Nephron (organoid): Measurements from ENCODE around the gene CEP152.
A peak's percentile ranks its signal among the peaks of the same experiment; 100 is the strongest.

Experiments used
- H3K27ac Mint-ChIP-seq, 3 experiments: 2 replicates each; pipeline ENCODE4 v1.8.0; 2020; ENCODE audit warnings: mixed read lengths in 3 of 3, mild to moderate bottlenecking in 2 of 3, moderate library complexity in 1 of 3
- H3K27me3 Mint-ChIP-seq: 2 replicates; pipeline ENCODE4 v1.8.0; 2021; ENCODE audit warnings: low read depth, mild to moderate bottlenecking, moderate library complexity, mixed read lengths
- H3K36me3 Mint-ChIP-seq: 2 replicates; pipeline ENCODE4 v1.8.0; 2020; ENCODE audit warnings: low read depth, mixed read lengths
- H3K4me1 Mint-ChIP-seq: 2 replicates; pipeline ENCODE4 v1.8.0; 2020; ENCODE audit warnings: mixed read lengths
- H3K4me3 Mint-ChIP-seq, 3 experiments: 2 replicates each; pipeline ENCODE4 v1.8.0; 2020; ENCODE audit warnings: mild to moderate bottlenecking in 3 of 3, mixed read lengths in 3 of 3, moderate library complexity in 2 of 3
- H3K9me3 Mint-ChIP-seq: 2 replicates; pipeline ENCODE4 v1.8.0; 2020; ENCODE audit warnings: mixed read lengths
- CTCF ChIP-seq, 3 experiments: fragments of 200-600 bp; sonication (generic); IDR thresholded peaks; one replicate each; pipeline ENCODE4 v1.5.0; 2021; ENCODE audit warnings: antibody characterized with exemption in 3 of 3; ENCODE audit not compliant: unreplicated experiment in 3 of 3

Gene CEP152

GRCh38 chr15:48778331-48778730 is 32.5 kb downstream of the CEP152 start:
- no peak overlapping the region for H3K27ac Mint-ChIP-seq

GRCh38 chr15:48777645-48778330 is 33.1 kb downstream of the CEP152 start:
- H3K9me3 Mint-ChIP-seq, result peaks cover 6% of the 10 kb centered on the region
- H3K27ac Mint-ChIP-seq, result peak overlapping the region in 1 of 3 experiments; percentile 14
- no peak for TF ChIP-seq CTCF (IDR thresholded peaks at IDR 0.05; ENCODE audit: unreplicated experiment in 3 of 3)
- peaks cover 45% of the 10 kb centered on the region for H3K36me3 Mint-ChIP-seq
- no peak overlapping the region for H3K4me3 Mint-ChIP-seq
- H3K27me3 Mint-ChIP-seq, result no peaks in the 10 kb centered on the region
- no peaks in the 10 kb centered on the region for H3K4me1 Mint-ChIP-seq

More at GRCh38 chr15:48778331-48778730, 32.5 kb downstream of the CEP152 start:
- no peak overlapping the region for H3K4me3 Mint-ChIP-seq
- H3K27me3 Mint-ChIP-seq, result no peaks in the 10 kb centered on the region
- H3K4me1 Mint-ChIP-seq, result no peaks in the 10 kb centered on the region
- peaks cover 42% of the 10 kb centered on the region for H3K36me3 Mint-ChIP-seq
- TF ChIP-seq CTCF (IDR thresholded peaks at IDR 0.05; ENCODE audit: unreplicated experiment in 3 of 3), result no peak
- H3K9me3 Mint-ChIP-seq, result peaks cover 6% of the 10 kb centered on the region

- no peak overlapping the region for H3K4me3 Mint-ChIP-seq
- no peak overlapping the region for H3K27ac Mint-ChIP-seq
- TF ChIP-seq CTCF (IDR thresholded peaks at IDR 0.05; ENCODE audit: unreplicated experiment in 3 of 3), result no peak
- no peaks in the 10 kb centered on the region for H3K27me3 Mint-ChIP-seq
- no peaks in the 10 kb centered on the region for H3K4me1 Mint-ChIP-seq
- peaks cover 30% of the 10 kb centered on the region for H3K36me3 Mint-ChIP-seq
- peaks cover 6% of the 10 kb centered on the region for H3K9me3 Mint-ChIP-seq
These were observed 35.3 kb downstream of the CEP152 start for GRCh38 chr15:48775546-48775945.

- peaks cover 24% of the 10 kb centered on the region for H3K36me3 Mint-ChIP-seq
- H3K27ac Mint-ChIP-seq, result no peak overlapping the region
- peaks cover 6% of the 10 kb centered on the region for H3K9me3 Mint-ChIP-seq
- TF ChIP-seq CTCF (IDR thresholded peaks at IDR 0.05; ENCODE audit: unreplicated experiment in 3 of 3), result no peak
- no peaks in the 10 kb centered on the region for H3K27me3 Mint-ChIP-seq
- no peak overlapping the region for H3K4me3 Mint-ChIP-seq
- no peaks in the 10 kb centered on the region for H3K4me1 Mint-ChIP-seq
These were observed 36.4 kb downstream of the CEP152 start for GRCh38 chr15:48774484-48774883.

- H3K4me1 Mint-ChIP-seq, result no peaks in the 10 kb centered on the region
- TF ChIP-seq CTCF (IDR thresholded peaks at IDR 0.05; ENCODE audit: unreplicated experiment in 3 of 3), result no peak
- H3K9me3 Mint-ChIP-seq, result no peaks in the 10 kb centered on the region
- H3K27me3 Mint-ChIP-seq, result no peaks in the 10 kb centered on the region
- H3K4me3 Mint-ChIP-seq, result no peak overlapping the region
- no peak overlapping the region for H3K27ac Mint-ChIP-seq
- peaks cover 33% of the 10 kb centered on the region for H3K36me3 Mint-ChIP-seq
These were observed 44.7 kb downstream of the CEP152 start for GRCh38 chr15:48766196-48766595.

- no peaks in the 10 kb centered on the region for H3K9me3 Mint-ChIP-seq
- H3K4me3 Mint-ChIP-seq, result no peak overlapping the region
- H3K27me3 Mint-ChIP-seq, result no peaks in the 10 kb centered on the region
- no peak overlapping the region for H3K27ac Mint-ChIP-seq
- no peak for TF ChIP-seq CTCF (IDR thresholded peaks at IDR 0.05; ENCODE audit: unreplicated experiment in 3 of 3)
- peaks cover 33% of the 10 kb centered on the region for H3K36me3 Mint-ChIP-seq
- H3K4me1 Mint-ChIP-seq, result no peaks in the 10 kb centered on the region
These were observed 45.8 kb downstream of the CEP152 start for GRCh38 chr15:48765022-48765421.
